ENCODE results near the gene TIMP2. TPM values are rescaled to one million over a fixed set of nuclear protein-coding genes. Genes with fewer than 3 reads are reported as not detected.

Gene TIMP2
- total and polyA plus RNA-seq, 2 of the 13 experiments (the other 11 are each of a cell fraction or from before 2014, with no cell fraction given), result 3.8 to 8.5 TPM

GRCh38 chr17:78879635-78880186, 45.5 kb downstream of the TIMP2 start (continued):
- TF ChIP-seq ZBTB14 (CRISPR knock-in tag; IDR thresholded peaks at IDR 0.05) (no peak), ZNF580 (CRISPR knock-in tag; IDR thresholded peaks at IDR 0.05; ENCODE audit: borderline replicate concordance, low read depth) (no peak), SCMH1 (CRISPR knock-in tag; IDR thresholded peaks at IDR 0.05; ENCODE audit: borderline replicate concordance) (no peak), BRF2 (CRISPR knock-in tag; IDR thresholded peaks at IDR 0.05) (no peak)

GRCh38 chr17:78878871-78879527, 46.2 kb downstream of the TIMP2 start:
- BruUV-seq (replicated peaks), result no TSS peak
- CTCF ChIA-PET (ENCODE audit: low intra/inter-chr PET ratio, low total read pairs), result no interaction called here

More at GRCh38 chr17:78878871-78879527, 46.2 kb downstream of the TIMP2 start:
- H2AFZ ChIP-seq (ENCODE audit: low read length), result no peak overlapping the region
- H3K9ac ChIP-seq (ENCODE audit: insufficient read depth, low read depth, low read length), result no peak overlapping the region
- FAIRE-seq, result no peak
- H3K4me3 ChIP-seq (replicated peaks in 1 of 3; ENCODE audit: insufficient read depth in 1 of 3, low read depth in 2 of 3, low read length in 3 of 3), result no peak overlapping the region
- no peaks in the 10 kb centered on the region for H3K36me3 ChIP-seq (replicated peaks in 1 of 2; ENCODE audit: control insufficient read depth in 1 of 2, insufficient read depth in 2 of 2, low read length in 2 of 2)
- 89% methylated on average over 14 of the region's 14 CpGs for WGBS (ENCODE audit: low lambda C conversion rate)
- H4K20me1 ChIP-seq (ENCODE audit: insufficient read depth, low read length), result no peaks in the 10 kb centered on the region
- H3K4me2 ChIP-seq (ENCODE audit: low read depth, low read length), result no peak overlapping the region
- H3K4me1 ChIP-seq (ENCODE audit: insufficient read depth, low read length), result peaks cover 19% of the 10 kb centered on the region
- POLR2A ChIA-PET, result no interaction called here
- DNase-seq (ENCODE audit: low spot score), result no peak
- H3K9me3 ChIP-seq (ENCODE audit: low read length), result no peaks in the 10 kb centered on the region
- TF ChIP-seq NONO (IDR thresholded peaks at IDR 0.05), result no peak
- no peak for TF ChIP-seq NONO (CRISPR knock-in tag; conservative IDR thresholded peaks at IDR 0.05)
- TF ChIP-seq ZNF780A (CRISPR knock-in tag; IDR thresholded peaks at IDR 0.05), result no peak
- TF ChIP-seq NR2F1 (CRISPR knock-in tag; IDR thresholded peaks at IDR 0.05), result no peak
- TF ChIP-seq ZNF431 (CRISPR knock-in tag; IDR thresholded peaks at IDR 0.05; ENCODE audit: borderline replicate concordance, low read depth), result no peak
- no peak for TF ChIP-seq ZNF7 (CRISPR knock-in tag; IDR thresholded peaks at IDR 0.05)
- H3K27ac ChIP-seq (ENCODE audit: extremely low read length, insufficient read depth, low read length), result no peak overlapping the region
- H3K27me3 ChIP-seq (ENCODE audit: control insufficient read depth in 1 of 2, insufficient read depth in 2 of 2, low read length in 2 of 2), result no peaks in the 10 kb centered on the region
- intact Hi-C loops (cut with micrococcal nuclease; ENCODE audit: unreplicated experiment), result no loop called here
- in situ Hi-C loops (cut with HindIII; ENCODE audit: extremely low pct_ligation_motif_present, low pct_unique_long_range_greater_than_20kb), result no loop called here
- ATAC-seq, result no peak
- no peaks in the 10 kb centered on the region for H3K79me2 ChIP-seq (ENCODE audit: insufficient read depth, low read length)
